CD14-positive monocyte (primary cell): ENCODE results near the gene SPHKAP. TPM values are rescaled to one million over a fixed set of nuclear protein-coding genes. Genes with fewer than 3 reads are reported as not detected.

Experiments
- DNase-seq, 3 donors: peaks; one replicate each; pipeline ENCODE4 v3.0.0-alpha.2; 2011 to 2022
- H2AFZ ChIP-seq: 2 replicates; pipeline ENCODE4 v1.6.0; 2012; ENCODE audit warnings: mild to moderate bottlenecking, low read depth, low read length, inconsistent platforms; ENCODE audit not compliant: insufficient read depth, poor library complexity, severe bottlenecking
- H3K27ac ChIP-seq, 2 donors: 1 replicate in 1 of 2; 2 replicates in 1 of 2; pipeline ENCODE4 v1.5.1; 2012 to 2013; ENCODE audit warnings: low read length in 2 of 2, control low read depth in 1 of 2, inconsistent platforms in 1 of 2, low read depth in 1 of 2, mild to moderate bottlenecking in 1 of 2
- H3K27me3 ChIP-seq, 2 donors: one replicate each; pipeline versions ENCODE4 v1.6.0 to v1.6.1; 2011 to 2013; ENCODE audit warnings: low read length in 2 of 2; ENCODE audit not compliant: control insufficient read depth in 2 of 2, insufficient read depth in 2 of 2
- H3K36me3 ChIP-seq, 2 donors: replicated peaks in 1 of 2; 1 replicate in 1 of 2; 2 replicates in 1 of 2; pipeline versions ENCODE4 v1.5.1 to v1.6.1; 2012 to 2013; ENCODE audit warnings: low read length in 2 of 2, control low read depth in 1 of 2, inconsistent platforms in 1 of 2, mild to moderate bottlenecking in 1 of 2; ENCODE audit not compliant: insufficient read depth in 2 of 2, control insufficient read depth in 1 of 2
- H3K4me1 ChIP-seq, 2 donors: 1 replicate in 1 of 2; 2 replicates in 1 of 2; pipeline versions ENCODE4 v1.5.1 to v1.6.1; 2012 to 2013; ENCODE audit warnings: low read length in 2 of 2, control low read depth in 1 of 2, inconsistent platforms in 1 of 2, mild to moderate bottlenecking in 1 of 2, moderate library complexity in 1 of 2; ENCODE audit not compliant: insufficient read depth in 2 of 2, control insufficient read depth in 1 of 2
- H3K4me2 ChIP-seq: replicated peaks from 2 replicates; pipeline ENCODE3; 2012; ENCODE audit warnings: low read length, moderate library complexity, mild to moderate bottlenecking; ENCODE audit not compliant: poor library complexity, severe bottlenecking; ENCODE audit errors: extremely low read depth
- H3K4me3 ChIP-seq, 3 experiments: fragments of 200-600 bp in 1 of 3; sonication (generic) in 1 of 3; replicated peaks in 1 of 3; 1 replicate in 2 of 3; 2 replicates in 1 of 3; pipeline ENCODE4 v1.5.1; 2011 to 2013; ENCODE audit warnings: low read length in 3 of 3, mild to moderate bottlenecking in 3 of 3, control low read depth in 2 of 3, low read depth in 2 of 3, inconsistent platforms in 1 of 3, moderate library complexity in 1 of 3
- H3K79me2 ChIP-seq: 2 replicates; pipeline ENCODE4 v1.6.0; 2012; ENCODE audit warnings: mild to moderate bottlenecking, control low read depth, inconsistent platforms, low read length, moderate library complexity; ENCODE audit not compliant: insufficient read depth
- H3K9ac ChIP-seq: 2 replicates; pipeline ENCODE4 v1.6.0; 2017; ENCODE audit warnings: low read length, mild to moderate bottlenecking; ENCODE audit not compliant: insufficient read depth, poor library complexity, severe bottlenecking
- H3K9me3 ChIP-seq, 2 donors: replicated peaks in 1 of 2; 1 replicate in 1 of 2; 2 replicates in 1 of 2; pipeline versions ENCODE4 v1.5.1 to v1.6.1; 2012 to 2013; ENCODE audit warnings: low read length in 2 of 2, control low read depth in 1 of 2; ENCODE audit not compliant: control insufficient read depth in 1 of 2, insufficient read depth in 1 of 2
- H4K20me1 ChIP-seq: 2 replicates; pipeline ENCODE4 v1.6.0; 2012; ENCODE audit warnings: mild to moderate bottlenecking, low read length, control low read depth, moderate library complexity; ENCODE audit not compliant: insufficient read depth
- H3K27ac Mint-ChIP-seq, 7 donors: one replicate each; pipeline ENCODE4 v1.8.0; 2020; ENCODE audit warnings: mild to moderate bottlenecking in 7 of 7, mixed read lengths in 7 of 7, moderate library complexity in 6 of 7, inconsistent platforms in 2 of 7
- H3K27me3 Mint-ChIP-seq, 3 donors: one replicate each; pipeline ENCODE4 v1.8.0; 2021 to 2022; ENCODE audit warnings: low read depth in 3 of 3, mild to moderate bottlenecking in 3 of 3, mixed read lengths in 3 of 3, moderate library complexity in 3 of 3, inconsistent platforms in 1 of 3
- H3K36me3 Mint-ChIP-seq, 2 donors: one replicate each; pipeline ENCODE4 v1.8.0; 2020; ENCODE audit warnings: mixed read lengths in 2 of 2, inconsistent platforms in 1 of 2, mild to moderate bottlenecking in 1 of 2
- H3K4me1 Mint-ChIP-seq: one replicate; pipeline ENCODE4 v1.8.0; 2020; ENCODE audit warnings: mild to moderate bottlenecking, mixed read lengths
- H3K4me3 Mint-ChIP-seq, 2 donors: one replicate each; pipeline ENCODE4 v1.8.0; 2020; ENCODE audit warnings: mild to moderate bottlenecking in 2 of 2, mixed read lengths in 2 of 2, moderate library complexity in 1 of 2
- H3K9me3 Mint-ChIP-seq, 7 donors: one replicate each; pipeline ENCODE4 v1.8.0; 2020 to 2022; ENCODE audit warnings: mixed read lengths in 7 of 7, mild to moderate bottlenecking in 6 of 7, moderate library complexity in 6 of 7, inconsistent platforms in 2 of 7
- WGBS: methylation state at CpG from one replicate; pipeline ENCODE4 v1.1.5; 2013; ENCODE audit warnings: missing lambda C conversion rate; ENCODE audit not compliant: insufficient coverage; 5-methylcytosine and 5-hydroxymethylcytosine counted together
- intact Hi-C, 2 donors: fragments of 100-400 bp; cut with micrococcal nuclease; formaldehyde crosslinking; loops; one replicate each; pipeline versions ENCODE4 v1.15.0 to v1.15.1; 2023
- polyA plus RNA-seq, 3 donors: library from polyadenylated mRNA; depleted of rRNA in 1 of 3; unstranded in 2 of 3; stranded (reverse) in 1 of 3; fragments of 300-500 nt in 2 of 3; fragments of >200 nt in 1 of 3; fragmentation: Illumina TruSeq in 2 of 3; gene quantifications; 1 replicate in 2 of 3; 2 replicates in 1 of 3; pipeline ENCODE4 v1.2.3, GENCODE V29; 2012 to 2021
- TF ChIP-seq, protein P1 (sequence below): fragments of 200-600 bp; IDR thresholded peaks from one replicate; pipeline ENCODE4 v1.8.0; 2022; ENCODE audit warnings: antibody characterized with exemption, mild to moderate bottlenecking

Gene SPHKAP
- polyA plus RNA-seq, 3 donors, result not detected

DNA sequence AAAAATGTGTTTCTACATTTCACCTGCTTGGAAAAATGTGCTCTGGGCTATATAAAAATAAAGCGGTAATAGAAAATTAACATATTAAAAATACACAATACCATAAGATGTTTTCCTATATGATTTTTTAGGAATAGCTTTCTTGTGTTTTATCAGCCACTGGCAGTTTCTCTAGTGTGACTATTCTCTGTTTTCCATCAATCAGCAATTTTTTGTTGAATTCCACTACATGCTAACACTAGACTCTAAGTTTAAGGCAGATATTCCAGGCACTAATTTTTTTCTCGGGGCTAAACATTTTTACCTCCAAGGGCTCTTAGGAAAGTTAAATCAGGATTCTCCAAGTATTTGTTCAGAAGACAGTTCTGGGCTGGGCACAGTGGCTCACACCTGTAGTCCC lies 140.5 kb downstream of the SPHKAP start:
- no peak overlapping the region for H3K4me3 Mint-ChIP-seq
- Histone ChIP-seq H3K27ac (no peak overlapping the region), H3K36me3 (no peaks in the 10 kb centered on the region), H3K4me2 (no peak overlapping the region), H4K20me1 (no peaks in the 10 kb centered on the region), H3K9me3 (no peaks in the 10 kb centered on the region), H3K4me3 (no peak overlapping the region), H3K4me1 (no peaks in the 10 kb centered on the region), H2AFZ (no peak overlapping the region), H3K27me3 (no peaks in the 10 kb centered on the region), H3K79me2 (no peaks in the 10 kb centered on the region), H3K9ac (no peak overlapping the region)
- no peak for DNase-seq
- intact Hi-C loops, result no loop called here
- no peaks in the 10 kb centered on the region for H3K9me3 Mint-ChIP-seq
- no peaks in the 10 kb centered on the region for H3K4me1 Mint-ChIP-seq
- H3K27ac Mint-ChIP-seq, result peak overlapping the region in 1 of 7 donors; percentile 68
- TF ChIP-seq, protein P1, sequence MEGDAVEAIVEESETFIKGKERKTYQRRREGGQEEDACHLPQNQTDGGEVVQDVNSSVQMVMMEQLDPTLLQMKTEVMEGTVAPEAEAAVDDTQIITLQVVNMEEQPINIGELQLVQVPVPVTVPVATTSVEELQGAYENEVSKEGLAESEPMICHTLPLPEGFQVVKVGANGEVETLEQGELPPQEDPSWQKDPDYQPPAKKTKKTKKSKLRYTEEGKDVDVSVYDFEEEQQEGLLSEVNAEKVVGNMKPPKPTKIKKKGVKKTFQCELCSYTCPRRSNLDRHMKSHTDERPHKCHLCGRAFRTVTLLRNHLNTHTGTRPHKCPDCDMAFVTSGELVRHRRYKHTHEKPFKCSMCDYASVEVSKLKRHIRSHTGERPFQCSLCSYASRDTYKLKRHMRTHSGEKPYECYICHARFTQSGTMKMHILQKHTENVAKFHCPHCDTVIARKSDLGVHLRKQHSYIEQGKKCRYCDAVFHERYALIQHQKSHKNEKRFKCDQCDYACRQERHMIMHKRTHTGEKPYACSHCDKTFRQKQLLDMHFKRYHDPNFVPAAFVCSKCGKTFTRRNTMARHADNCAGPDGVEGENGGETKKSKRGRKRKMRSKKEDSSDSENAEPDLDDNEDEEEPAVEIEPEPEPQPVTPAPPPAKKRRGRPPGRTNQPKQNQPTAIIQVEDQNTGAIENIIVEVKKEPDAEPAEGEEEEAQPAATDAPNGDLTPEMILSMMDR, result no peak
- no peaks in the 10 kb centered on the region for H3K36me3 Mint-ChIP-seq
- 100% methylated on average over 1 of the region's 2 CpGs for WGBS
- H3K27me3 Mint-ChIP-seq, result peaks cover 0 to 2% (median 0%) of the 10 kb centered on the region in 3 donors

DNA sequence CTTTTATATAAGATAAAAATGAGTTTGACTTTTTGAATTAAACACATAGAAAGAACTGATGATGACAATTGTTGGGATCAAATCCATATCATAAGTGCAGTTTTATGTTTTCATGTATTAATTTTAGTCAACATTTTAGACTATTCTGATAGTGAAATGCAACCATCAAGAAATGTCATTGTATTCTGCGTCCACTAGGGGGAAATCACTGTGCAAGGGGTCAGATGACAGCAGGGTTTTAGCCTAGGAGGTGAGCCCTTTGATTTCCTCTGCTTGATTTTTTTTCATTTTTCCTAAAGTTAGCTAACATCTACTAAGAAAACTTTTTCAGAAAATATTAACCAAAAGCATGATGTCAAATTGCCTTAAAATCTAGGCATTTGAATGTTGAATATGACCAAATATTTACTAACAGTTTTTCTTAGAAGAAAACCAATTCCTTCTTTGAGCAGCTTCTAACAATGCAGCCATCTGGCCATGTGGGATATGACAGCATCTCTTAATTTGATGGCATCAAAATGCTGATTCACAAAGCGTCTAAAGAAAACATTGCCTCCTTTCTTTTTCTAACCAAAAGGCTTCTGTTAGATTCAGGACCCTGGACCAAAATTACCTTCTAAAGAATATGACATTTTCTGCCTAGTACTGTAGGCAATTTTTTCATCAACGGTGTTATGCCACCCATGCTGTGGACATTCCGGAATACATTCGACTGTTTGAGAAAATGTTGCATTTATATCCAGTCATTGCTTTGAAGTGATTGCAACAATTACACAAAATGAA lies 141.5 kb downstream of the SPHKAP start:
- Histone ChIP-seq H3K27ac (no peak overlapping the region), H3K4me3 (no peak overlapping the region), H3K4me1 (no peaks in the 10 kb centered on the region), H3K36me3 (no peaks in the 10 kb centered on the region), H4K20me1 (no peaks in the 10 kb centered on the region), H3K27me3 (no peaks in the 10 kb centered on the region), H3K79me2 (no peaks in the 10 kb centered on the region), H3K9me3 (no peaks in the 10 kb centered on the region), H3K9ac (no peak overlapping the region), H2AFZ (no peak overlapping the region), H3K4me2 (no peak overlapping the region)
- no peak for DNase-seq
- WGBS, result 49% methylated on average over 2 of the region's 5 CpGs
- H3K4me1 Mint-ChIP-seq, result no peaks in the 10 kb centered on the region
- TF ChIP-seq, protein P1, result peak; percentile 50
- no peaks in the 10 kb centered on the region for H3K36me3 Mint-ChIP-seq
- peaks cover 0 to 2% (median 0%) of the 10 kb centered on the region in 3 donors for H3K27me3 Mint-ChIP-seq
- H3K4me3 Mint-ChIP-seq, result no peak overlapping the region
- intact Hi-C loops, result no loop called here
- H3K27ac Mint-ChIP-seq, result no peak overlapping the region
- H3K9me3 Mint-ChIP-seq, result no peaks in the 10 kb centered on the region
